GM21723 (cell line): Measurements from ENCODE around the gene TBC1D22A.

Experiments
- ATAC-seq: cut with Tn5 transposase; IDR thresholded peaks from one replicate; pipeline ENCODE4 v1.9.1; 2021; ENCODE audit warnings: mild to moderate bottlenecking, moderate library complexity; ENCODE audit not compliant: unreplicated experiment

The TBC1D22A gene

GRCh38 chr22:46829117-46829891, 66.9 kb downstream of the TBC1D22A start:
- ATAC-seq: no peak

- ATAC-seq: no peak
Measured at GRCh38 chr22:46829941-46830715, 67.7 kb downstream of the TBC1D22A start.

- ATAC-seq: no peak
Measured at GRCh38 chr22:46830841-46831240, 68.4 kb downstream of the TBC1D22A start.

GRCh38 chr22:46833228-46833627, 70.8 kb downstream of the TBC1D22A start:
- ATAC-seq: no peak

- no peak for ATAC-seq
Measured at GRCh38 chr22:46834021-46834737, 71.7 kb downstream of the TBC1D22A start.

GRCh38 chr22:46835288-46835687, 72.8 kb downstream of the TBC1D22A start:
- ATAC-seq: no peak

- ATAC-seq: no peak
Measured at GRCh38 chr22:46835693-46836092, 73.2 kb downstream of the TBC1D22A start.

GRCh38 chr22:46841522-46841921, 79.1 kb downstream of the TBC1D22A start:
- ATAC-seq: no peak

GRCh38 chr22:46842606-46843005, 80.2 kb downstream of the TBC1D22A start:
- no peak for ATAC-seq

- ATAC-seq: no peak
Measured at GRCh38 chr22:46843821-46844255, 81.4 kb downstream of the TBC1D22A start.

- ATAC-seq: no peak
Measured at GRCh38 chr22:46844606-46845210, 82.3 kb downstream of the TBC1D22A start.

GRCh38 chr22:46845296-46846149, 83.1 kb downstream of the TBC1D22A start:
- no peak for ATAC-seq

GRCh38 chr22:46846150-46846831, 83.8 kb downstream of the TBC1D22A start:
- ATAC-seq: no peak

- ATAC-seq: no peak
Measured at GRCh38 chr22:46846832-46847355, 84.4 kb downstream of the TBC1D22A start.

- ATAC-seq: no peak
Measured at GRCh38 chr22:46848197-46848596, 85.7 kb downstream of the TBC1D22A start.

GRCh38 chr22:46849101-46849500, 86.7 kb downstream of the TBC1D22A start:
- no peak for ATAC-seq

GRCh38 chr22:46849951-46850350, 87.5 kb downstream of the TBC1D22A start:
- no peak for ATAC-seq

GRCh38 chr22:46851311-46851710, 88.9 kb downstream of the TBC1D22A start:
- ATAC-seq: no peak

GRCh38 chr22:46851941-46852340, 89.5 kb downstream of the TBC1D22A start:
- no peak for ATAC-seq
